ENCODE measurements around the gene CXCL16.
"Not testable (repeated sequence)": the region's sequence is repeated elsewhere in the genome, so short reads cannot be mapped to it uniquely, and the experiment has no call there.

The CXCL16 gene

GRCh38 chr17:4719146-4719545 is 20.6 kb downstream of the CXCL16 start:
- Histone ChIP-seq H3K27me3 (ENCODE audit: low read depth, low read length) (no peaks in the 10 kb centered on the region), H3K4me1 (ENCODE audit: control insufficient read depth in 1 of 2, insufficient read depth in 2 of 2, low read length in 2 of 2) (peaks cover 0 to 5% of the 10 kb centered on the region in 2 donors), H3K4me3 (ENCODE audit: low read depth in 1 of 2, low read length in 2 of 2) (no peak overlapping the region), H3K27ac (ENCODE audit: low read length) (no peak overlapping the region), H3K9me3 (ENCODE audit: control insufficient read depth in 1 of 2, low read length in 2 of 2) (no peaks in the 10 kb centered on the region), H3K36me3 (ENCODE audit: control insufficient read depth in 1 of 2, insufficient read depth in 2 of 2, low read length in 2 of 2) (peaks cover 17 to 20% of the 10 kb centered on the region in 2 donors)

GRCh38 chr17:4718276-4718675 is 21.5 kb downstream of the CXCL16 start:
- Histone ChIP-seq H3K27ac (ENCODE audit: low read length) (no peak overlapping the region), H3K4me1 (ENCODE audit: control insufficient read depth in 1 of 2, insufficient read depth in 2 of 2, low read length in 2 of 2) (peaks cover 0 to 5% of the 10 kb centered on the region in 2 donors), H3K9me3 (ENCODE audit: control insufficient read depth in 1 of 2, low read length in 2 of 2) (no peaks in the 10 kb centered on the region), H3K4me3 (ENCODE audit: low read depth in 1 of 2, low read length in 2 of 2) (no peak overlapping the region), H3K27me3 (ENCODE audit: low read depth, low read length) (no peaks in the 10 kb centered on the region), H3K36me3 (ENCODE audit: control insufficient read depth in 1 of 2, insufficient read depth in 2 of 2, low read length in 2 of 2) (peaks cover 17 to 20% of the 10 kb centered on the region in 2 donors)

- Histone ChIP-seq H3K4me1 (ENCODE audit: control insufficient read depth in 1 of 2, insufficient read depth in 2 of 2, low read length in 2 of 2) (peaks cover 0 to 5% of the 10 kb centered on the region in 2 donors), H3K9me3 (ENCODE audit: control insufficient read depth in 1 of 2, low read length in 2 of 2) (no peaks in the 10 kb centered on the region), H3K4me3 (ENCODE audit: low read depth in 1 of 2, low read length in 2 of 2) (peak overlapping the region in 1 of 2 donors; percentile 17), H3K27ac (ENCODE audit: low read length) (no peak overlapping the region), H3K36me3 (ENCODE audit: control insufficient read depth in 1 of 2, insufficient read depth in 2 of 2, low read length in 2 of 2) (peaks cover 17 to 20% of the 10 kb centered on the region in 2 donors), H3K27me3 (ENCODE audit: low read depth, low read length) (no peaks in the 10 kb centered on the region)
These were observed 21.9 kb downstream of the CXCL16 start for GRCh38 chr17:4717791-4718190.

GRCh38 chr17:4716081-4716480 is 23.6 kb downstream of the CXCL16 start:
- no peak overlapping the region for H3K27ac ChIP-seq (ENCODE audit: low read length)
- no peak overlapping the region for H3K4me3 ChIP-seq (ENCODE audit: low read depth in 1 of 2, low read length in 2 of 2)
- H3K4me1 ChIP-seq (ENCODE audit: control insufficient read depth in 1 of 2, insufficient read depth in 2 of 2, low read length in 2 of 2) = peaks cover 10 to 16% of the 10 kb centered on the region in 2 donors
- H3K9me3 ChIP-seq (ENCODE audit: control insufficient read depth in 1 of 2, low read length in 2 of 2) = no peaks in the 10 kb centered on the region
- no peaks in the 10 kb centered on the region for H3K27me3 ChIP-seq (ENCODE audit: low read depth, low read length)
- peaks cover 17 to 20% of the 10 kb centered on the region in 2 donors for H3K36me3 ChIP-seq (ENCODE audit: control insufficient read depth in 1 of 2, insufficient read depth in 2 of 2, low read length in 2 of 2)

- H3K27me3 ChIP-seq (ENCODE audit: low read depth, low read length) = no peaks in the 10 kb centered on the region
- H3K4me1 ChIP-seq (ENCODE audit: control insufficient read depth in 1 of 2, insufficient read depth in 2 of 2, low read length in 2 of 2) = peaks cover 13 to 16% of the 10 kb centered on the region in 2 donors
- H3K4me3 ChIP-seq (ENCODE audit: low read depth in 1 of 2, low read length in 2 of 2) = peak overlapping the region in 1 of 2 donors; percentile 22
- no peaks in the 10 kb centered on the region for H3K9me3 ChIP-seq (ENCODE audit: control insufficient read depth in 1 of 2, low read length in 2 of 2)
- peak overlapping the region; percentile 4 for H3K27ac ChIP-seq (ENCODE audit: low read length)
- peaks cover 17 to 20% of the 10 kb centered on the region in 2 donors for H3K36me3 ChIP-seq (ENCODE audit: control insufficient read depth in 1 of 2, insufficient read depth in 2 of 2, low read length in 2 of 2)
These were observed 24.5 kb downstream of the CXCL16 start for GRCh38 chr17:4715063-4715744.

- H3K4me1 ChIP-seq (ENCODE audit: control insufficient read depth in 1 of 2, insufficient read depth in 2 of 2, low read length in 2 of 2) = peaks cover 11 to 16% of the 10 kb centered on the region in 2 donors
- not testable (repeated sequence) for H3K27ac ChIP-seq (ENCODE audit: low read length); H3K9me3 ChIP-seq (ENCODE audit: control insufficient read depth in 1 of 2, low read length in 2 of 2); H3K27me3 ChIP-seq (ENCODE audit: low read depth, low read length)
- peaks cover 12 to 20% of the 10 kb centered on the region in 2 donors for H3K36me3 ChIP-seq (ENCODE audit: control insufficient read depth in 1 of 2, insufficient read depth in 2 of 2, low read length in 2 of 2)
- H3K4me3 ChIP-seq (ENCODE audit: low read depth in 1 of 2, low read length in 2 of 2) = peak overlapping the region in 1 of 2 donors; percentile 22
These were observed 25.2 kb downstream of the CXCL16 start for GRCh38 chr17:4714340-4715062.

- H3K4me1 ChIP-seq (ENCODE audit: control insufficient read depth in 1 of 2, insufficient read depth in 2 of 2, low read length in 2 of 2) = peaks cover 11 to 16% of the 10 kb centered on the region in 2 donors
- H3K4me3 ChIP-seq (ENCODE audit: low read depth in 1 of 2, low read length in 2 of 2) = peak overlapping the region; percentile 45 to 82
- peak overlapping the region; percentile 73 for H3K27ac ChIP-seq (ENCODE audit: low read length)
These were observed 27.2 kb downstream of the CXCL16 start for GRCh38 chr17:4712526-4712925.

GRCh38 chr17:4711661-4712181 is 28.0 kb downstream of the CXCL16 start:
- Histone ChIP-seq H3K36me3 (ENCODE audit: control insufficient read depth in 1 of 2, insufficient read depth in 2 of 2, low read length in 2 of 2) (peaks cover 0 to 4% of the 10 kb centered on the region in 2 donors), H3K27me3 (ENCODE audit: low read depth, low read length) (no peaks in the 10 kb centered on the region), H3K4me3 (ENCODE audit: low read depth in 1 of 2, low read length in 2 of 2) (peak overlapping the region; percentile 45 to 82), H3K27ac (ENCODE audit: low read length) (peak overlapping the region; percentile 73), H3K9me3 (ENCODE audit: control insufficient read depth in 1 of 2, low read length in 2 of 2) (no peaks in the 10 kb centered on the region), H3K4me1 (ENCODE audit: control insufficient read depth in 1 of 2, insufficient read depth in 2 of 2, low read length in 2 of 2) (peaks cover 11 to 16% of the 10 kb centered on the region in 2 donors)

More at GRCh38 chr17:4712526-4712925, 27.2 kb downstream of the CXCL16 start:
- Histone ChIP-seq H3K36me3 (ENCODE audit: control insufficient read depth in 1 of 2, insufficient read depth in 2 of 2, low read length in 2 of 2) (peaks cover 5 to 10% of the 10 kb centered on the region in 2 donors), H3K27me3 (ENCODE audit: low read depth, low read length) (no peaks in the 10 kb centered on the region), H3K9me3 (ENCODE audit: control insufficient read depth in 1 of 2, low read length in 2 of 2) (no peaks in the 10 kb centered on the region)

GRCh38 chr17:4710693-4711634 is 28.8 kb downstream of the CXCL16 start:
- Histone ChIP-seq H3K4me1 (ENCODE audit: control insufficient read depth in 1 of 2, insufficient read depth in 2 of 2, low read length in 2 of 2) (peaks cover 11 to 16% of the 10 kb centered on the region in 2 donors), H3K4me3 (ENCODE audit: low read depth in 1 of 2, low read length in 2 of 2) (peak overlapping the region; percentile 45 to 82), H3K27ac (ENCODE audit: low read length) (peak overlapping the region; percentile 73), H3K36me3 (ENCODE audit: control insufficient read depth in 1 of 2, insufficient read depth in 2 of 2, low read length in 2 of 2) (peaks cover 0 to 2% of the 10 kb centered on the region in 2 donors), H3K27me3 (ENCODE audit: low read depth, low read length) (no peaks in the 10 kb centered on the region), H3K9me3 (ENCODE audit: control insufficient read depth in 1 of 2, low read length in 2 of 2) (no peaks in the 10 kb centered on the region)

GRCh38 chr17:4709794-4710692 is 29.7 kb downstream of the CXCL16 start, which contains the start of gene ARRB2:
TSS of gene ARRB2 (plus strand) at chr17:4710632. CDS start at chr17:4710722, 90 bp downstream.
- H3K27me3 ChIP-seq (ENCODE audit: low read depth, low read length) = no peaks in the 10 kb centered on the region
- H3K36me3 ChIP-seq (ENCODE audit: control insufficient read depth in 1 of 2, insufficient read depth in 2 of 2, low read length in 2 of 2) = no peaks in the 10 kb centered on the region
- H3K27ac ChIP-seq (ENCODE audit: low read length) = peak within 1 kb of the TSS; percentile 73
- no peaks in the 10 kb centered on the region for H3K9me3 ChIP-seq (ENCODE audit: control insufficient read depth in 1 of 2, low read length in 2 of 2)
- peak within 1 kb of the TSS; percentile 53 to 82 for H3K4me3 ChIP-seq (ENCODE audit: low read depth in 1 of 2, low read length in 2 of 2)
- H3K4me1 ChIP-seq (ENCODE audit: control insufficient read depth in 1 of 2, insufficient read depth in 2 of 2, low read length in 2 of 2) = peaks cover 11 to 16% of the 10 kb centered on the region in 2 donors
